ENCODE measurements around the gene CDR2L.

GRCh38 chr17:75049057-75049456 lies 61.6 kb downstream of the CDR2L start:
- no peak for TF ChIP-seq EGR1 (IDR thresholded peaks at IDR 0.05; ENCODE audit: low read depth in 2 of 2)
- TF ChIP-seq CTCF (IDR thresholded peaks at IDR 0.05; ENCODE audit: low read depth, low read length, missing input control): no peak
- no peak for TF ChIP-seq TAF1 (conservative IDR thresholded peaks at IDR 0.05)
- no peak for TF ChIP-seq YY1 (IDR thresholded peaks at IDR 0.05)
- TF ChIP-seq SP1 (IDR thresholded peaks at IDR 0.05): no peak
- TF ChIP-seq ZBTB33 (IDR thresholded peaks at IDR 0.05): no peak
- TF ChIP-seq RAD21 (IDR thresholded peaks at IDR 0.05): no peak
- no peak for TF ChIP-seq REST (IDR thresholded peaks at IDR 0.05)
- TF ChIP-seq MAX (IDR thresholded peaks at IDR 0.05): no peak
- no peak for TF ChIP-seq ATF3 (IDR thresholded peaks at IDR 0.05)
- TF ChIP-seq HNF4A (conservative IDR thresholded peaks at IDR 0.05): no peak
